NT2/D1 (cell line): ENCODE measurements around the gene HPS6.

Experiments
- YY1 ChIP-seq: IDR thresholded peaks from 2 replicates; pipeline ENCODE4 v1.6.1; 2011; ENCODE audit not compliant: insufficient read length, insufficient read depth
- ZNF274 ChIP-seq: IDR thresholded peaks from 2 replicates; pipeline ENCODE4 v1.6.1; 2011; ENCODE audit warnings: mild to moderate bottlenecking, low read depth, low read length

- TF ChIP-seq ZNF274 (no peak), YY1 (no peak)
These were observed 19.1 kb upstream of the HPS6 start for GRCh38 chr10:102046095-102046494.
